ENCODE data around the gene KIF26A. TPM values are rescaled to one million over a fixed set of nuclear protein-coding genes. Genes with fewer than 3 reads are reported as not detected.

Gene KIF26A
- total and polyA plus RNA-seq, 2 donors from 2014 or later: 2.3 to 12.3 TPM

DNA sequence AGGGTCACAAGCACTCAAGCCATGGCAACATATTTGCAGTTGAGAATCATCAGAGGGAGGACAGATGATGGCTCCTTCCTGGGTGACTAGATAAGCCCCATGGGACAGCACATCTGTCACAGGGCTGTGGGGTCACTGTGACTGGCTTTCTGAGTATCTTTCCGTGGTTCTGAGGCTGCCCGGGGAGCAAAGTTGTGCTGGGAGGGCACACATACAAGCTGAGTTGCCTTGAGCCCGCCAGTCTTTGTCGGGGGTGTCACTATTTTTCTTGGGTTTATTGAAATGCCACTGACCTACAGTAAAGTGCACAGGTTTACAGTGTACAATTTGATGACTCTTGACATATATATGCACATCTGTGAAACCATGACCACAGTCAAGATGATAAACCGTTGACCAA lies 17.2 kb upstream of the KIF26A start:
- H3K9me3 ChIP-seq (ENCODE audit: control insufficient read depth in 2 of 3, insufficient read depth in 1 of 3, low read length in 3 of 3): peaks cover 0 to 5% (median 0%) of the 10 kb centered on the region in 3 donors
- TF ChIP-seq, protein P1, sequence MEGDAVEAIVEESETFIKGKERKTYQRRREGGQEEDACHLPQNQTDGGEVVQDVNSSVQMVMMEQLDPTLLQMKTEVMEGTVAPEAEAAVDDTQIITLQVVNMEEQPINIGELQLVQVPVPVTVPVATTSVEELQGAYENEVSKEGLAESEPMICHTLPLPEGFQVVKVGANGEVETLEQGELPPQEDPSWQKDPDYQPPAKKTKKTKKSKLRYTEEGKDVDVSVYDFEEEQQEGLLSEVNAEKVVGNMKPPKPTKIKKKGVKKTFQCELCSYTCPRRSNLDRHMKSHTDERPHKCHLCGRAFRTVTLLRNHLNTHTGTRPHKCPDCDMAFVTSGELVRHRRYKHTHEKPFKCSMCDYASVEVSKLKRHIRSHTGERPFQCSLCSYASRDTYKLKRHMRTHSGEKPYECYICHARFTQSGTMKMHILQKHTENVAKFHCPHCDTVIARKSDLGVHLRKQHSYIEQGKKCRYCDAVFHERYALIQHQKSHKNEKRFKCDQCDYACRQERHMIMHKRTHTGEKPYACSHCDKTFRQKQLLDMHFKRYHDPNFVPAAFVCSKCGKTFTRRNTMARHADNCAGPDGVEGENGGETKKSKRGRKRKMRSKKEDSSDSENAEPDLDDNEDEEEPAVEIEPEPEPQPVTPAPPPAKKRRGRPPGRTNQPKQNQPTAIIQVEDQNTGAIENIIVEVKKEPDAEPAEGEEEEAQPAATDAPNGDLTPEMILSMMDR (IDR thresholded peaks at IDR 0.05; ENCODE audit: borderline replicate concordance, extremely low read depth, insufficient read depth): no peak
- H3K4me3 ChIP-seq (ENCODE audit: low read length in 3 of 3): no peak overlapping the region
- peaks cover 5% of the 10 kb centered on the region for H3K27me3 ChIP-seq (ENCODE audit: control insufficient read depth, insufficient read depth, low read length)
- intact Hi-C loops (cut with DNase I): no loop called here
- FAIRE-seq (no peak), DNase-seq (no peak)
- no peak overlapping the region for H3K27ac ChIP-seq (ENCODE audit: low read depth in 2 of 2, low read length in 2 of 2)
- H3K4me1 ChIP-seq (ENCODE audit: control insufficient read depth in 2 of 3, insufficient read depth in 2 of 3, low read depth in 1 of 3, low read length in 3 of 3): peaks cover 0 to 5% (median 0%) of the 10 kb centered on the region in 3 donors
- no peaks in the 10 kb centered on the region for H3K36me3 ChIP-seq (ENCODE audit: control insufficient read depth in 2 of 3, insufficient read depth in 3 of 3, low read length in 3 of 3)
- no peak overlapping the region for H3K9ac ChIP-seq (ENCODE audit: low read length in 3 of 3)

DNA sequence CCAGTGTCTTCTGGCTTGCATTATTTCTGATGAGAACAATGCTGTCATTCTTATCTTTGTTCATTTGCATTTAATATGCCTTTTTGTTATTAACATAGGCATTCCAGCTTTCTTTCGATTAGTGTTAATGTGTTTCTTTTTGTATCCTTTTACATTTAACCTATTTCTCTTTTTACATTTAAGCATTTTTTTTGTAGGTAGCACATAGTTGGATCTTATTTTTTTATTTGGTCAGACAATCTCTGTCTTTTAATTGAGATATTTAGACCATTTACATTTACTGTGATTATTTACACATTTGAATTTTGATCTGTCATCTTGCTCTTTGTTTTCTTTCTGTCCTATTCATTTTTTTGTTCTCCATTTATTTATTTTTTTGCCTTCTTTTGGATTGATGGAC lies 14.5 kb upstream of the KIF26A start:
- Histone ChIP-seq H3K4me1 (ENCODE audit: control insufficient read depth in 2 of 3, insufficient read depth in 2 of 3, low read depth in 1 of 3, low read length in 3 of 3) (no peaks in the 10 kb centered on the region), H3K9ac (ENCODE audit: low read length in 3 of 3) (no peak overlapping the region), H3K36me3 (ENCODE audit: control insufficient read depth in 2 of 3, insufficient read depth in 3 of 3, low read length in 3 of 3) (no peaks in the 10 kb centered on the region), H3K9me3 (ENCODE audit: control insufficient read depth in 2 of 3, insufficient read depth in 1 of 3, low read length in 3 of 3) (peaks cover 0 to 7% (median 0%) of the 10 kb centered on the region in 3 donors), H3K27me3 (ENCODE audit: control insufficient read depth, insufficient read depth, low read length) (peaks cover 5% of the 10 kb centered on the region), H3K27ac (ENCODE audit: low read depth in 2 of 2, low read length in 2 of 2) (no peak overlapping the region), H3K4me3 (ENCODE audit: low read length in 3 of 3) (no peak overlapping the region)
- intact Hi-C loops (cut with DNase I): no loop called here
- DNase-seq (no peak), FAIRE-seq (no peak)
- TF ChIP-seq, protein P1 (IDR thresholded peaks at IDR 0.05; ENCODE audit: borderline replicate concordance, extremely low read depth, insufficient read depth): no peak

DNA sequence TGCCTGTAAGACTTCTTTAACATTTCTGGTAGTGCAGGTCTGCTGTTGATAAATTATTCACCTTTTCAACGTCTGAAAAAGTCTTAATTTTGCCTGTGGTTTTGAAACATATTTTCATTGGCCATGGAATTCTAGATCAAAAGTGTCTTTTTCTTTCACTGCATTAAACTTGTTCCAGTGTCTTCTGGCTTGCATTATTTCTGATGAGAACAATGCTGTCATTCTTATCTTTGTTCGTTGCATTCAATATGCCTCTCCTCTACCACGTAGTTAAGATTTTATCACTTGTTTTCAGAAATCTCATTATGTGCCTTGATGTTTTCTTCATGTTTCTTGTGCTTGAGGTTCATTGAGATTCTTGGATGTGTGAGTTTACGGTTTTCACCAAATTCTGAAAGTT lies 13.4 kb upstream of the KIF26A start:
- Histone ChIP-seq H3K9ac (ENCODE audit: low read length in 3 of 3) (no peak overlapping the region), H3K9me3 (ENCODE audit: control insufficient read depth in 2 of 3, insufficient read depth in 1 of 3, low read length in 3 of 3) (peaks cover 0 to 7% (median 4%) of the 10 kb centered on the region in 3 donors), H3K4me1 (ENCODE audit: control insufficient read depth in 2 of 3, insufficient read depth in 2 of 3, low read depth in 1 of 3, low read length in 3 of 3) (no peaks in the 10 kb centered on the region), H3K36me3 (ENCODE audit: control insufficient read depth in 2 of 3, insufficient read depth in 3 of 3, low read length in 3 of 3) (no peaks in the 10 kb centered on the region), H3K27ac (ENCODE audit: low read depth in 2 of 2, low read length in 2 of 2) (no peak overlapping the region), H3K27me3 (ENCODE audit: control insufficient read depth, insufficient read depth, low read length) (peaks cover 3% of the 10 kb centered on the region), H3K4me3 (ENCODE audit: low read length in 3 of 3) (no peak overlapping the region)
- TF ChIP-seq, protein P1 (IDR thresholded peaks at IDR 0.05; ENCODE audit: borderline replicate concordance, extremely low read depth, insufficient read depth): no peak
- DNase-seq (no peak), FAIRE-seq (no peak)
- intact Hi-C loops (cut with DNase I): no loop called here

DNA sequence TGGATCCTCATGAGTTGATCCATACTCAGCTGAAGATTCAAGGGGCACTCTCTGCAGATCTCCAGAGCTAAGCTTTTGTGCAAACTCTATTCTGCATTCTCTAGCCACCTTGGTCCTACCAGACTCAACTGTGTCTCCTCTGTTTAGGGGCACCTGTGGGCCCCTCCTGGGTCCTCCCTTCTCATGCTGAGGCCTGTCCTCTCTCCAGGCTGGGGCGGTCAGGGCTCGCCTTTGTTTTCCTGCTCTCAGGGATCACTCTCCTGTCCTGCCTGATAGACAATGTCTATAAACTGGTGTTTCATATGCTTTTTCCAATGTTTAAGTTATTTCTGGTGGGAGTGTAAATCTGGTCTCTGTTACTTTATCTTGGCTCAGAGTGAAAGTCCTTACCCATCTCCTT lies 11.6 kb upstream of the KIF26A start:
- DNase-seq (no peak), FAIRE-seq (no peak)
- no peak overlapping the region for H3K9ac ChIP-seq (ENCODE audit: low read length in 3 of 3)
- no peaks in the 10 kb centered on the region for H3K4me1 ChIP-seq (ENCODE audit: control insufficient read depth in 2 of 3, insufficient read depth in 2 of 3, low read depth in 1 of 3, low read length in 3 of 3)
- intact Hi-C loops (cut with DNase I): no loop called here
- no peak overlapping the region for H3K4me3 ChIP-seq (ENCODE audit: low read length in 3 of 3)
- peaks cover 2% of the 10 kb centered on the region for H3K27me3 ChIP-seq (ENCODE audit: control insufficient read depth, insufficient read depth, low read length)
- TF ChIP-seq, protein P1 (IDR thresholded peaks at IDR 0.05; ENCODE audit: borderline replicate concordance, extremely low read depth, insufficient read depth): no peak
- peaks cover 0 to 7% (median 4%) of the 10 kb centered on the region in 3 donors for H3K9me3 ChIP-seq (ENCODE audit: control insufficient read depth in 2 of 3, insufficient read depth in 1 of 3, low read length in 3 of 3)
- no peak overlapping the region for H3K27ac ChIP-seq (ENCODE audit: low read depth in 2 of 2, low read length in 2 of 2)
- H3K36me3 ChIP-seq (ENCODE audit: control insufficient read depth in 2 of 3, insufficient read depth in 3 of 3, low read length in 3 of 3): no peaks in the 10 kb centered on the region
